ENCODE data around the gene SDHB.

GRCh38 chr1:17047924-17048323, 5.9 kb downstream of the SDHB start:
- TF ChIP-seq REST (IDR thresholded peaks at IDR 0.05; ENCODE audit: insufficient read depth in 1 of 2, low read depth in 2 of 2, low read length in 1 of 2) (no peak), POLR2AphosphoS5 (IDR thresholded peaks at IDR 0.05; ENCODE audit: low read depth, low read length) (no peak)
- TF ChIP-seq, protein P1, sequence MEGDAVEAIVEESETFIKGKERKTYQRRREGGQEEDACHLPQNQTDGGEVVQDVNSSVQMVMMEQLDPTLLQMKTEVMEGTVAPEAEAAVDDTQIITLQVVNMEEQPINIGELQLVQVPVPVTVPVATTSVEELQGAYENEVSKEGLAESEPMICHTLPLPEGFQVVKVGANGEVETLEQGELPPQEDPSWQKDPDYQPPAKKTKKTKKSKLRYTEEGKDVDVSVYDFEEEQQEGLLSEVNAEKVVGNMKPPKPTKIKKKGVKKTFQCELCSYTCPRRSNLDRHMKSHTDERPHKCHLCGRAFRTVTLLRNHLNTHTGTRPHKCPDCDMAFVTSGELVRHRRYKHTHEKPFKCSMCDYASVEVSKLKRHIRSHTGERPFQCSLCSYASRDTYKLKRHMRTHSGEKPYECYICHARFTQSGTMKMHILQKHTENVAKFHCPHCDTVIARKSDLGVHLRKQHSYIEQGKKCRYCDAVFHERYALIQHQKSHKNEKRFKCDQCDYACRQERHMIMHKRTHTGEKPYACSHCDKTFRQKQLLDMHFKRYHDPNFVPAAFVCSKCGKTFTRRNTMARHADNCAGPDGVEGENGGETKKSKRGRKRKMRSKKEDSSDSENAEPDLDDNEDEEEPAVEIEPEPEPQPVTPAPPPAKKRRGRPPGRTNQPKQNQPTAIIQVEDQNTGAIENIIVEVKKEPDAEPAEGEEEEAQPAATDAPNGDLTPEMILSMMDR (IDR thresholded peaks at IDR 0.05) = no peak
